B cell (primary cell): ENCODE data around the gene CASKIN1.

Experiments used
- EZH2 ChIP-seq: IDR thresholded peaks from 2 replicates; pipeline ENCODE4 v1.6.1; 2012; ENCODE audit warnings: borderline replicate concordance, low read depth, mild to moderate bottlenecking, moderate library complexity, low read length; ENCODE audit not compliant: insufficient read depth, poor library complexity, severe bottlenecking
- TF ChIP-seq, protein P1 (sequence below): fragments of 200-600 bp; IDR thresholded peaks from one replicate; pipeline ENCODE4 v1.8.0; 2022; ENCODE audit warnings: antibody characterized with exemption, mild to moderate bottlenecking

DNA sequence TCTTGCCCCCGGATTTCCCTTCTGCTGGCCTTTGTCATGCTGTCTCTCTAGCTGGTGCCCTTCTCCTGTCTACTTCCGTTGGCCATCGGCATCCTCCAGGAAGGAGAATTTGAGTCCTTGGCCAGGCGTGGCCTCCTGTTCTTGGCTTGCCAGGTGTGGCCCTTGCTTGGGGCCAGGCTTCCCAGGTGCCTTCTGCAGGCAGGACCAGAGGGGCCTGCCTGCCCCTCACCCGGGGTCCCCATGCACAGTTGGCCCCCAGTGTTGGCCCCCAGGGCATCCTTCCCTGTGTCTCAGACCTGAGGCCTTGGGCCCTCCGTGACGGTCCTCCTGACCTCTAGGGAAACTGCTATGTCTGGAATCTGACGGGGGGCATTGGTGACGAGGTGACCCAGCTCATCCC, 11.5 kb upstream of the CASKIN1 start:
- TF ChIP-seq, protein P1, sequence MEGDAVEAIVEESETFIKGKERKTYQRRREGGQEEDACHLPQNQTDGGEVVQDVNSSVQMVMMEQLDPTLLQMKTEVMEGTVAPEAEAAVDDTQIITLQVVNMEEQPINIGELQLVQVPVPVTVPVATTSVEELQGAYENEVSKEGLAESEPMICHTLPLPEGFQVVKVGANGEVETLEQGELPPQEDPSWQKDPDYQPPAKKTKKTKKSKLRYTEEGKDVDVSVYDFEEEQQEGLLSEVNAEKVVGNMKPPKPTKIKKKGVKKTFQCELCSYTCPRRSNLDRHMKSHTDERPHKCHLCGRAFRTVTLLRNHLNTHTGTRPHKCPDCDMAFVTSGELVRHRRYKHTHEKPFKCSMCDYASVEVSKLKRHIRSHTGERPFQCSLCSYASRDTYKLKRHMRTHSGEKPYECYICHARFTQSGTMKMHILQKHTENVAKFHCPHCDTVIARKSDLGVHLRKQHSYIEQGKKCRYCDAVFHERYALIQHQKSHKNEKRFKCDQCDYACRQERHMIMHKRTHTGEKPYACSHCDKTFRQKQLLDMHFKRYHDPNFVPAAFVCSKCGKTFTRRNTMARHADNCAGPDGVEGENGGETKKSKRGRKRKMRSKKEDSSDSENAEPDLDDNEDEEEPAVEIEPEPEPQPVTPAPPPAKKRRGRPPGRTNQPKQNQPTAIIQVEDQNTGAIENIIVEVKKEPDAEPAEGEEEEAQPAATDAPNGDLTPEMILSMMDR: no peak
- TF ChIP-seq EZH2: no peak
